Measurements from ENCODE around the gene RAET1G.
"Not testable (repeated sequence)": the region's sequence is repeated elsewhere in the genome, so short reads cannot be mapped to it uniquely, and the experiment has no call there.

RAET1G gene

GRCh38 chr6:149909701-149910470 is 13.0 kb downstream of the RAET1G start:
- DNase-seq = peak; percentile 11

DNA sequence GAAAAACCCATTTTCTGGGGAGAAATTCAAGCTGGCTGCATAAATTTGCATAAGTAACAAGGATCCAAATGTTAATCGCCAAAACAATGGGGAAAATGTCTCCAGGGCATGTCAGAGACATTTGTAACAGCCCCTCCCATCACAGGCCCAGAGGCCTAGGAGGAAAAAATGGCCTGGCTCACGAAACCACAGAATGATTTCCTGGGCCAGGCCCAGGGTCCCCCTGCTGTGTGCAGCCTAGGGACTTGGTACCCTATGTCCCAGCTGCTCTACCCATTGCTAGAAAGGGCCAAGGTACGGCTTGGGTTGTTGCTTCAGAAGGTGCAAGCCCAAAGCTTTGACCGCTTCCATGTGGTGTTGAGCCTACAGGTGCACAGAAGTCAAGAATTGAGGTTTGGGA is 14.4 kb downstream of the RAET1G start:
- peak; percentile 12 for DNase-seq

DNA sequence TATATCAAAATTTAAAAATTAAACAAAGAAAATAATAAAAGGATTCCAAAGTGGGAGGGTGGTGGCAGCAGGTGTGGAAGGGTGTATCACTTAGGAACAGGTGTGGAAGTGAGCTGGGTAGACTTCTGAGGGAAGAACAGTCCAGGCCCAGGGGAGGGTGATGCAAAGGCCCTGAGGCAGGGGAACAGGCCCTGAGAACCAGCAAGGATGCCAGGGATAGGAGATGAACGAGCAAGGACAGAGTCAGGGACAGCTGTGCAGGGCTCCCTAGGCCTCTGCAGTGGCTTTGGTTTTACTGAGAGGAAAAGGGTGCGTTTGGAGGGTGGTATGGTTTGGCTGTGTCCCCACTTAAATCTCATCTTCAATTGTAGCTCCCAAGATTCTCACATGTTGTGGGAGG is 15.6 kb downstream of the RAET1G start:
- DNase-seq = no peak

DNA sequence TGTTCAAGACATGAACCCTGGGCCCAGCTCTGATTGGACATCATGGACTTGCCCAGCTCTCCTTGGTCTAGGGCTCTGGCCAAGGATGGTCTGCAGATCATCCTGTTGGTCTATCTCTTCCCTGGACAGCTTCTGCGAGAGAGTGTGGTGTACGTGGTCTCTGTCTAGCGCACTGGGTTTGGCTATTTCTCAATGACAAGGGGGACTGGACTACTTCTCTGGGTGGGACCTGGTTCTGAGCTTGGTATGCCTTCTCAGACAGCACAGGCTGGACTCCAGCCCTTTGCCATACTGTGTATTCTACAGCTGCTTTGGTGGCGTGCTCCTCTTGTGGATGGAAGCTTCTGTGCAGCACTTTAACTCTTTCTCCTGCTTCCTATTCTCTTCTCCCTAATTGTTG is 16.5 kb downstream of the RAET1G start:
- DNase-seq = peak; percentile 5

GRCh38 chr6:149905911-149906371 is 17.0 kb downstream of the RAET1G start:
- peak; percentile 5 for DNase-seq

- DNase-seq = no peak
These were observed 17.5 kb downstream of the RAET1G start for GRCh38 chr6:149905371-149905910.

GRCh38 chr6:149904661-149905370 is 18.1 kb downstream of the RAET1G start:
- DNase-seq = peak; percentile 7

DNA sequence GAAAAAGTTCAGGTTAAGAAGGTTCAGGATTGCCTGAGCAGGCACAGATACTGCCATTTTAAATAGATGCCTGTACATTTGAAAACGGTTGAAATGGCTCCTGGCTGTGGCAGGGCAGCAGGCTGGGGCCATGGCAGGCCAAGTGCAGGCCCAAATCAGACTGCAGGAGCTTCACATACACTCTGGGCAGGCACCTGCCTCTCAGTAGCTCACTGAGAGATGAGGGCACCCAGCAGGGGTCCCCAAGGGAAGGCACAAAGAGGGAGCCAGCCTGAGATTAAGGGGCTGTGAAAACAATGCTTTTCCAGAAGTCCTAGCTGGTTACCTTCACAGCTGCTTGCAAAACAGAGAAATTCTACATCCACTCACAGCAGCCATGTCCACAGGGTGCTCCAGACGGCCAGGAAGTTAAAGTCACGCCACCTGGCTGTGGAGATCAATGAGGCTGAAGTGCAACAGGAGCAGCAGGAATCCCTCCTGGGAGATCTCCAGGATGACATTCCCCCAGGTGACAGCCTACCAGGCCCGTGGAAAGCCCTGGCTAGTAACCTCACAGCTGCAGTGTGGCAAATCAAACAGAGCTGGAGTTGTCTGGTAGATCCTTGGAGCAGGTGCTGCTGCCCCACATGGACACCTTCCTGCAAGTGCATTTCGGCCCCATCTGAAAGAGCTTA is 18.8 kb downstream of the RAET1G start:
- DNase-seq = peak; percentile 9

- DNase-seq = no peak
These were observed 21.3 kb downstream of the RAET1G start for GRCh38 chr6:149901444-149902140.

DNA sequence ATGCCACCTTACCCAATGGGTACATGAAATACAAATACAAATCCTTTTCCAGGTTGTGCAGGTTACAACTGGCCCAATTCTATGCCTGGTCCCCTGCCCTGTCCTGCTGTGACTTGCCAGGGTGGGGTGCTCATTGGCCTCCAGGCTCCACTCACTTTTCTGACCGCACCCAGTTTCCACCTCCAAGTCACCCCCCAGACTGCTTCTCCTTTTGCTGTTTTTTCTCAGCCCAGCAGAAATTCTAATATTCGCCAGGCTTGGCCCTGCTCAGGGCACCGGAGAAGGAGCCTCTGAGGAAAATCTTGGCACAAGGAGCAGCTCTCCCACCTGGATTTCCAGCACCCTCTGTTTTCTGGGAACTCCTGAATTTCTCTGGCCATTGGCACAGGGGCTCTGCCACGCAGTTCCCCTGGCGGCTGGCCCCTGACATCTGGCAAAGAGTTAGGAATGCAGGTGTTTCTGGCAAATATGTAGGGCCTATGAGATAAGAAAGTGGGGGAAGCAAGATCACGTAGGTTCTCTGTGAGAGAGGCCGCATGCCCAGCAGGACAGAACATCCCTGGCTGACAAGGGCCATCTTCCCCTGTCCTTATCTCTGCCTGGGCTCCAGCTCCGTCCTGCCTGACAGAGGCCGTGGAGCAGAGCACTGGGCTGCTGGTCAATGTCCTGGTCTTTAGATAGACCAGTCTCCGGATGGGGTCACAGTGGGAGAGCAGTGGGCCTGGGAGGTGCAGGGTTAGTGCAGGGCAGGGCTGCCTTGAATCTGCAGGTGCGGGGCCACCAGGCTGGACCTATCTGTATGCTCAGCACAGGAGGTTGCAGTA is 22.1 kb downstream of the RAET1G start:
- DNase-seq = no peak

DNA sequence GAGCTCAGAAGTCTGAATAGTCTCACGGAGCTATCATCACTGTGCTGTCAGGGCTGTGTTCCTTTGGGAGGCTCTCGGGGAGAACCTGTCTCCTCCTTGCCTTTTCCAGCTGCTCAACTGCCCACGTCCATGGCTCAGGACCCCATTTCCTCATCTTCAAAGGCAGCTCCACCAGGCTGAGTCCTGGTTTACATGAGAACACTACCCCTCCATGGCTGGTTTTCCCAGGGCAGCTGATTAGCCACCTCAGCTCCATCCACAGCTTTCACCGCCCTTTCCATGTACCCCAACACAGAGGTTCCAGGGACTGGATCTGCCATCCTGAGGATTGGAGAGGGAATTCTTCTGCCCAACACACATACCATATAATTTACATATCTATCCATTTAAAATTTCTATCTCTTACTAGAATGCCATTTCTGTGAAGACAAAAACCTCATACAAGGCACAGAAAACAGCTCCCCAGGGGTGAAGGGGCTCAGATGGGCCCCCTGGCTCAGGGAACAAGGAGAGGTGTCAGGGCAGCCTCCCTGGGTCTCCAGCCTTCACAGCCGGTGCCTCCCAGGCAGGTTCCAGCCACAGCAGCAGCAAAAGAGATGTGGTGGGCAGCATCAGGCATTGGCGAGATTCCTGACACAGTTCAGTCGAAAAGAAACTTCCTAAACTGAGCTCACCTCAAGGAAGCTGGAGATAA is 22.8 kb downstream of the RAET1G start:
- DNase-seq = no peak

- DNase-seq = no peak
These were observed 23.4 kb downstream of the RAET1G start for GRCh38 chr6:149899486-149899885.

GRCh38 chr6:149898966-149899365 is 24.0 kb downstream of the RAET1G start:
- DNase-seq = no peak

DNA sequence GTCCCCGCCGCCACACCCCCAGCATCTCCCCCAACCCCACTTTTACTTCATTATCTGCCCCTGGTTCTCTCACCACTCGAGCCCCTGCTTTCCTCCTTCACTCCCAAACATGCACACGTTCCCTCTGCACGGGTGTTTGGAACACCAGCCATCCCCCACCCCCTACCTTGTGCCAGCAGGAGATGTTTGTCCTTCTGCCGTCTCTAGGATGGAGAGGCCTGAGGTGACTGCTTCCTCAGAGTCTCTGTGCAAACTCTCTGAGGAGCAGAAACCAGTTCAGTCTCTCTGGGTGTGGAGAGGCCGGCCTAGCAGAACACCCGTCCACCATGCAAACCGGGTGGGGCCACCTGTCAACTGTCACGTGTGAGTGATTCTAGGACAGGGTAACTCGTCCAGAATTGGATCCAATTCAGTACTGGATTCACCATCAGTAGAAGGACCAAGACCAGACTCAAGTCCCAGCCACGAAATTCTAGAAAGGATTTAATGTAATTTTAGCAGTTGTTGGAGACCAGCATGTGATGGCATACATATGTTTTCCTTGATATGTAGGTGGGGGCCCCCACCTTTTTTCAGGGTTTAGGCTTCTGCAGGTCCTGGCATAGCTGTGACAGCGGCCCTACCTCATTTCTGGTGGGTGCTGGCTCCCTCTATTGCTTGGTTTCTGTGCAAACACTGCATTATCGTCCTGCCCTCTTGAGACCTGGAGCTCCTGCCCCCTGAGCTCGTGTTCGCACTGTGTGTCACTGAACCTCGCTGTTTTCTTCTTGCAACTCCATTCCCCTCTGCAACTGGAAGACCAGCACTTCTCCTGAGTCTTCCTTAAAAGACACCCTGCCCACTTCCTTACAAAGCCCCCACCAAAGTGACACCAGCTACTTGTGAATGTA is 24.8 kb downstream of the RAET1G start, which contains the start of gene RAET1E:
RAET1E (minus strand) TSS at position 259 of the 890 bp plus-strand sequence. CDS start 7,212 bp downstream, outside the sequence.
- DNase-seq = no peak

- DNase-seq = no peak
These were observed 25.8 kb downstream of the RAET1G start for GRCh38 chr6:149897015-149897697.

DNA sequence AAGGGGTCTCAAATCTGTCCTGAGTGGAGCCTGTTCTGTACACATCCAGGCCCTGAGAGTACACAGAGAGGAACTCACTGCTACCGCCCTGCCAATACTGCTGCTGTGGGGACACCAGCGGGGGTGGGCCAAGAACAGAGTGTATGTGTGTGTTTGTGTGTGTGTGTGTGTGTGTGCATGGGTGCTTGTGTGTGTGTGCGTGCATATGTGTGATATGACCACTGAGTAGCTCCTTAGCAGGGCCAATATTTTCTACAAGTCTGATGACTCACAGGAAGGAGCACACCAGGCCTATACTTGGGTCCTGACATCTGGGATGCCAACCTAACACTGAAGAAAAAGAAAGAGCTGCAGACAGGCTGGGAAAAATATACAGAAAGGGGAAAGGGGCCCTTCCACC is 26.4 kb downstream of the RAET1G start:
- no peak for DNase-seq

DNA sequence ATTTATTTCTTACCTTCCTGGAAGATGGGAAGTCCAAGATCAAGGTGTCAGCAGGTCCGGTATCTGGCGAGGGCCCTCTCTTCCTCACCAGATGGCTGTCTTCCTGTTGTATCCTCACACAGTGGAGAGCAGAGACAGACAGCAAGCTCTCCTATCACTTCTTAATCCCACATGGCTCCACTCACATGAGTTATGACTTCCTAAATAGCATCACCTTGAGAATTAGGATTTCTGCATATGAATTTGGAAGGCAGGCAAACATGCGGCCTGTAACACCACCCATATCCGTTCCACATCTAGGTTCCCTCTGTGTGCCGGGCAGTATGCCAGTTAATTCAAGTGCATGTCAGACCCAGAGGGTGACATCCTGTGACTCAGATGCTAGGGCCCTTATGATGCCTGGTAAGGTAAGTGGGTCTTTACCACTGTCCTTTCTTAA is 27.1 kb downstream of the RAET1G start:
- DNase-seq = peak; percentile 28

DNA sequence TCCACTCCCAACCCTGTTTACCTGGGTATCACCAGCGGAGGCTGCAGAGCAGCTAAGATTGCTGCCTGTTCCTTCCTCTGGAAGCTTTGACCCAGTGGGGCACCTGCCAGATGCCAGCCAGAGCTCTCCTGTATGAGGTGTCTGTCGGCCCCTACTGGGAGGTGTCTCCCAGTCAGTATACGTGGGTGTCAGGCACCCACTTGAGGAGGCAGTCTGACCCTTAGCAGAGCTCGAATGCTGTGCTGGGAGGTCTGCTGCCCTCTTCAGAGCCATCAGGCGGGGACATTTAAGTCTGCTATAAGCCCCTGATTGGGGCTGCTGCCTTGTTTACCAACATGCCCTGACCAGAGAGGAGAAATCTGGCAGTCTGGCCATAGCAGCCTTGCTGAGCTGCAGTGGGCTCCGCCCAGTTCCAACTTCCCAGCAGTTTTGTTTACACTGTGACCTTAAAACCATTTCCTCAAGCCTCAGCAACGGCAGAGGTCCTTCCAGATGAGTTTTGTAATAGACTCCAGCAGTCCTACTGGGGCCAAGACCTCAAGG is 27.8 kb downstream of the RAET1G start:
- DNase-seq = no peak

GRCh38 chr6:149891864-149892263 is 31.1 kb downstream of the RAET1G start:
- DNase-seq = not testable (repeated sequence)

Data from activated T-cell treated with anti-CD3 and anti-CD28 coated beads, Interleukin-2, amount 50 U/mL, for 1 hour (primary cell).